Thyroid gland (tissue), 4 donors: ENCODE measurements around the gene RBP4.

Source experiments
- POLR2A ChIP-seq, 2 donors: fragments of 450-650 bp; IDR thresholded peaks; one replicate each; pipeline ENCODE4 v1.6.1; 2017; ENCODE audit warnings: antibody characterized with exemption in 2 of 2, mild to moderate bottlenecking in 2 of 2, moderate library complexity in 1 of 2
- TF ChIP-seq, protein P1 (sequence below), 6 experiments: fragments of 200-600 bp in 3 of 6; fragments of 450-650 bp in 3 of 6; sonication (generic) in 3 of 6; IDR thresholded peaks; one replicate each; pipeline ENCODE4 v1.5.1; 2016 to 2019; ENCODE audit warnings: antibody characterized with exemption in 6 of 6, mild to moderate bottlenecking in 2 of 6, inconsistent platforms in 1 of 6, moderate library complexity in 1 of 6

DNA sequence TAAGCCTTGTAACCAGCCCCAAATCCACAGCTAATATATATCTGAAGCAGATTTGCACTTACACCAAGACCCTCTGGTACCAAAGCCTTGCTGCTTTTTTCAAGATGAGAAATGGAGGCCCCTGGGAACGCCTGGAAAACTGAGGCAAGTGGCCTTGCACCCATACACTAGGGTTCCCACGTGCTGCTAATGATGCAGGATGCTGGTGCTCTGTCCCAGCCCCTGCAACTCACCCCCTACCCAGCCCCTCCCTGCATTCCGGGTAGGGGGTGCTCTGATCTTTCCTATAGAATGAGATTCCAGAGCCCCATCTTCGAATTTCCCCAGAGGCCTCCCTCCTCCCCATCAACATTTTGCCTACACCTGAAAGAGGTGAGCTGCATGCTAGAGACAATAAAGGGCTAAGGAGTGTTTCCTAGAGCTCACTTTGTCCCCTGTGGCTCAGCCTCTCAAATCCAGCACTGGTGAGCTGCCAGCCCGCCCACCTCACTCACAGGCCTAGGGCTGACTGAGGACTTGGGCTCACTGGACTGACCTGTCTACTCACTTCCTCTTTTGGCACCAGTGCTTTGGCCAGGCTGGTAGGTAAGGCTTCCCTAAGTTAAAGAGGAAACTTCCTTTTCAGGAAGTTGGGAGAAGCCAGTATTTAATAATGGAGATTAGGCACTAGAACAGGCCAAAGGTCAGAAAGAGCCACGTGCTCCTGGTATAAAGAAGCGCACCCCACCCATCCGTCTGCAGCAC, 9.8 kb downstream of the RBP4 start:
- TF ChIP-seq, protein P1, sequence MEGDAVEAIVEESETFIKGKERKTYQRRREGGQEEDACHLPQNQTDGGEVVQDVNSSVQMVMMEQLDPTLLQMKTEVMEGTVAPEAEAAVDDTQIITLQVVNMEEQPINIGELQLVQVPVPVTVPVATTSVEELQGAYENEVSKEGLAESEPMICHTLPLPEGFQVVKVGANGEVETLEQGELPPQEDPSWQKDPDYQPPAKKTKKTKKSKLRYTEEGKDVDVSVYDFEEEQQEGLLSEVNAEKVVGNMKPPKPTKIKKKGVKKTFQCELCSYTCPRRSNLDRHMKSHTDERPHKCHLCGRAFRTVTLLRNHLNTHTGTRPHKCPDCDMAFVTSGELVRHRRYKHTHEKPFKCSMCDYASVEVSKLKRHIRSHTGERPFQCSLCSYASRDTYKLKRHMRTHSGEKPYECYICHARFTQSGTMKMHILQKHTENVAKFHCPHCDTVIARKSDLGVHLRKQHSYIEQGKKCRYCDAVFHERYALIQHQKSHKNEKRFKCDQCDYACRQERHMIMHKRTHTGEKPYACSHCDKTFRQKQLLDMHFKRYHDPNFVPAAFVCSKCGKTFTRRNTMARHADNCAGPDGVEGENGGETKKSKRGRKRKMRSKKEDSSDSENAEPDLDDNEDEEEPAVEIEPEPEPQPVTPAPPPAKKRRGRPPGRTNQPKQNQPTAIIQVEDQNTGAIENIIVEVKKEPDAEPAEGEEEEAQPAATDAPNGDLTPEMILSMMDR (IDR thresholded peaks at IDR 0.05) = no peak
- TF ChIP-seq POLR2A (IDR thresholded peaks at IDR 0.05) = no peak
